HG02943 (cell line): ENCODE measurements around the gene RBMS3.

Source experiments
- ATAC-seq: cut with Tn5 transposase; IDR thresholded peaks from one replicate; pipeline ENCODE4 v1.9.1; 2021; ENCODE audit warnings: mild to moderate bottlenecking, low read depth, moderate library complexity; ENCODE audit not compliant: unreplicated experiment

Gene RBMS3

DNA sequence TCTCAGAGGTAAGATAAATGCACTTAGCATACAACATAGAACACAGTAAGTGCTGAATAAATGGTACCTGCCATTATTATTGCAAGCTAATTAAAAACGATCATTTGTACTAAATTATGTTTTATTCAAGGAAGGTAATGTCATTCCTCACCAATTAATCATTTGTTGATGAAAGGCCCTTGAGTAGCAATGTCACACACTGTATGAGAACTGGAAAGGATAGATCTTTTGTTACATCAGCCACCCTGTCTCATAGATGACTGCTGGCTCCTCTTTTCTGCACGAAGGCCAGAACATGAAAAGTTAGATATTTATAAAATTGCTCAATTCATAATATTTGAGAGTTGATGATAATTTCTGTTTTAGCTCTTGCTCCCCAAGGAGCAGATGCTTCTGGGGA is 415.4 kb downstream of the RBMS3 start:
- no peak for ATAC-seq

DNA sequence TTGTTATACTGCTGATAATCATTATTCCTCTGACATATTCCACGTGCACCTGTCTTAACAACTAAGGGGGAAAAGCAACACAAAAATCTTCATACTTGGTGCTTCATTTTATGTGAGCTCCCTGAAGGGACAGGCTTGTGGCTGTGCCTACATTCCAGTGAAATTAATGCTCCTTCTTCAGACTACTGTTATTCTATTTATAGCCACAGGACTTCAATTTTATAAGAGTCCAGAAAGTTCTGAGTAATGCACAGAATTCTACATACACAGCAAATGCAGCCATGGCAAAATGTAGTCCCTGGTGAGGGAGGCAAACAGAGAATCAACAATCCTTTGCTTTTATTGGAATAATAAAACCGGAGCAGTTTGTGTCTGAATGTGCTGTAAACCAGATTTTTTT is 417.1 kb downstream of the RBMS3 start:
- no peak for ATAC-seq

DNA sequence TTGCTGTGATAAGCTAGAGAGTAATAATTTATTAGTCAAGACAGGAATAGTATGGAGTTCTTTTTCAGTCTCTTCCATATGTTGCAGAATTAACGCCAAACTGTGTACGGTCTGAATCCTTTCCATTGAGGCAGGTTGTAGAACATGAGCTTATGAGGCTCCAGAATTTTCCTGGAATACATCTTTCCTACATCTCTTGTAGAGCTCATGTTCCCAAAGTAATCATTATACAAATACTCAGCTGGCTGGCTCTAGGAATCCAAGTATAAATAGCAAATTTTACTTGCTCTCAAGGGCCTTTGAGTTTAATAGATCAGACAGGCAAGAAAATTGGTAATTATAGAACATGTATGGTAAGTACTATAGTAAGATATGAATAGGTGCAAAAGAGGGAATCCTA is 419.4 kb downstream of the RBMS3 start:
- ATAC-seq: no peak

DNA sequence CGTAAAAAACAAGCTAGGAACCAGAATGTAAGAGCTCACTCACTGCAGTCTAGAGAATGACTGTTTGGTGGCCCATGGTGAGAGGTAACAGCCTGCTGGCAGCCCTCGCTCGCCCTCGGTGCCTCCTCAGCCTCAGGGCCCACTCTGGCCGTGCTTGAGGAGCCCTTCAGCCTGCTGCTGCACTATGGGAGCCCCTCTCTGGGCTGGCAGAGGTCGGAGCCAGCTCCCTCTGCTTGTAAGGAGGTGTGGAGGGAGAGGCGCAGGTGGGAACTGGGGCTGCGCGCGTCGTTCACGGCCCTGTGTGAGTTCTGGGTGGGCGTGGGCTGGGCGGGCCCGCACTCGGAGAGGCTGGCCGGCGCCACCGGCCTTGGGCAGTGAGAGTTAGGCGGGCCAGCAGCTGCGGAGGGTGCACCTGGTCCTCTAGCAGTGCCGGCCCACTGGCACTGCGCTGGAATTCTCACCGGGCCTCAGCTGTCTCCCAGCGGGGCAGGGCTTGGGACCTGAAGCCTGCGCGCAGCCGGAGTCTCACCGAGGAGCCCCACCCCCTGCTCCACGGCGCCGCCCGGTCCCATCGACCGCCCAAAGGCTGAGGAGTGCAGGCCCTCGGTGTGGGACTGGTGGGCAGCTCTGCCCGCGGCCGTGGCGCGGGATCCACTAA is 420.6 kb downstream of the RBMS3 start:
- no peak for ATAC-seq

DNA sequence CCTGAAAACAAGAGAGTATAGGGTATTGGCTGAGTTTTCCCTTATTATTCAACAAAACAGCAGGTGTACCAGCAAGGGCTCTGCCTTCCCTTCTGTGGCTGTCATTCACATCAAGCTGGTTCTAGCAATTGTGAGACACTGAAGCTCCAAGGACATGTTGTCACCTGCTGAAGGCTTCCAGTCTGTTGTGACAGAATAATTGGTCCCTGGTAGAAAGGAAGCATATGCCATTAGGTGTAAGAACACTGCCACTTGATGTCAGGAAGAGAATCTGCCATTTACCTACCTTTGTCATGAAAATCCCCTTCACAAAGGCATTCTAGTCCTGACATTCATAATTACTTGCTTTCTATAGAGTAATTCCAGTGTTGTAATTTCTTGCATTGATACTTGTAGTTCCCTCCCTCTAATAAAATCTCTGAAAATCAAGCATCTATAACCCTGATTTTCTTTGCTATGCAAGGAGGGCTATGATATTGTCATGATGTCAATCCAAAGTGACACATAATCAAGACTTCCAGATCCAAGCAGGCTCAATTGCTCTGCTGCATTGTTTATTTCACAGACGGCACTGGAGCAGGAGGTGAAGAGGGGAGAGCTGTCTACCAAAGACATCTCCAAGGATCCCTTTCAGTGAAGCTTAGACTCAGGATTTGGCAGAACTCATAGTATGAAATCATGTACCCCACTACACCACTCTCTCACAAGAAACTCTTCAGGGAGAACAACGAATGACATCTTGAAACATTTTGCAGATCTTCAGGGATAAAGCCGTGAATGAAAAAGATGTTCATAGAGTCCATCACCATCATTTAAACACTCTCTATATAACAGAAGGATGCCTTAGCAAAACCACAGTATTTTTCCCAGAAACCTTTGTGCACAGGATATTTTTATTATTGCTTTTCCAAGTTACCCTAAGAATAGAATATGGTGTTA is 425.3 kb downstream of the RBMS3 start:
- ATAC-seq: no peak

DNA sequence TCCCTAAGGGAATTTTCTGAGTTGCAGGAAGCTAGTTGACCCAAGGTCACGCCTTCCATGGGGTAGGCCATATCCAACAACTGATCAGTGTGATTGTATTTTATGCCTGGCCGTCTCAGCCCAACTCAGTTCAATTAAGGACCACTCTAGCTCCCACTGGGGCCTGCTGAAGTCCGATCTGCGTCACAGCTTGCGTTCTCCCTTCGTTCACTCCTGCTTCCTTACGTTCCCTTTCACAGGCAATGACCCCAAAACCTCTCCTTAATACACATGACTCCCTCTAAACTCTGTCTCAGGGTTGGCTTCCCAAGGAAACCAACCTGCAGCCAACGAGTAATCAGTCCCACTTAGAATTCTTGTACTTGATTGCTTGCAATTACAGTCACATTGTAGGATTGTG is 428.0 kb downstream of the RBMS3 start:
- no peak for ATAC-seq

DNA sequence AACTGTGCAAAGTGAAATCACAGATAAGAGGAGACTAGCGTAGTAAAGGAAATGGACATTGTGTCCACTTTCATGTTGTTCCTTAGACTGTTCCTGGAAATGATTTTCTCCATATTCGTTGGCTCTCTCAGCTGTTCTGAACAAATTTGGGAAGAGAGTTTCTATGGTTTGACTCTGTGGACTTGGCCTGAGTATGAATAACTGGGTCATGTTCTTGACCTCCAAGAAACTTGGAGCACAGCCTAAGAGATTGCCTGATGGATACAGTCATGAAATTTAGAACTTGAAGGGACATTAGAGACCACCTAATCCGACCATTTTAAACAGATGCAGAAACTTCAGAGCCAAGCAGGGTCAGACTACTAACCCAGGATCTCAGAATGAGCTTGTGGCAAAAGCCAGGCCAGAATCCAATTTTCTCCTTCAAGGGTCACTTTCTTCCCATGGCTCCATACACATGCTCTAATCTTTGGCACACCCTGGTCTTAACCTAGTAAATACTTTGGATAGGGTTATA is 430.4 kb downstream of the RBMS3 start:
- ATAC-seq: no peak

DNA sequence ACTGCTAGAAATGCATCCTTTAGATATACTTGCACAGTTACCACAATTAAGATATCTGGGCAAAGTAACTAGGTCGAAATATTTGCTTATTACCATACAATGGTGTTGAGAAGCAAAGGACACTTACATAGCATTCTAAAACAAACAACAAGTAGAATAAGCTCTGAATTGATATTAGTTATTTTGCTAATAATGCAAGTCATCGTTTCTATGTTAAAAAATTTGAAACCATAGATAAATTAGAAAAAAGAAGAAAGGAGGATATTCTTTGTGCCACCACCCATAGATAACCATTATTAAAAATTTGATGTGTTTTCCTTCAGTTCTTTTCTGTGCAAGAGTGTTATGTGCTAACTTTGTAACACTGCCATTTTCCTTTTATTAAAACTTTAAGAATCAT is 435.3 kb downstream of the RBMS3 start:
- no peak for ATAC-seq

DNA sequence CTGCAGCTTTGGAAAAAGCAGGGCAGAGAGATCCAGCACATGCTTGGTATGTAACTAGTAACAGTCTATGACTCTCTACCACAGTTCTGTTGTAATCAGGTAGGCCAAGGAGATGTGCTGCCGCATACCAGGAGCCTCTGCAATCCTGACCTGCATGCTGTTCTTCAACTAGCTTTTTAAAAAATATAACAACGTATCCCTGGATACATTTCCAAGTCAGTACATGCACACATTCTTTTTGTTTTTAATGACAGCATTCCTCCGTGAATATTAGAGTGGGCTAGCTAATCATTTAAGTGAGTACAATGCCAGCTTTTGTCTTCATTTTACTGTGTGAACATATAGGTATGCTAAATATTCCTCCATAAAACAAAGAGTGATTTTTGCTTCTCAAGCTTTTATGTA is 437.8 kb downstream of the RBMS3 start:
- no peak for ATAC-seq

DNA sequence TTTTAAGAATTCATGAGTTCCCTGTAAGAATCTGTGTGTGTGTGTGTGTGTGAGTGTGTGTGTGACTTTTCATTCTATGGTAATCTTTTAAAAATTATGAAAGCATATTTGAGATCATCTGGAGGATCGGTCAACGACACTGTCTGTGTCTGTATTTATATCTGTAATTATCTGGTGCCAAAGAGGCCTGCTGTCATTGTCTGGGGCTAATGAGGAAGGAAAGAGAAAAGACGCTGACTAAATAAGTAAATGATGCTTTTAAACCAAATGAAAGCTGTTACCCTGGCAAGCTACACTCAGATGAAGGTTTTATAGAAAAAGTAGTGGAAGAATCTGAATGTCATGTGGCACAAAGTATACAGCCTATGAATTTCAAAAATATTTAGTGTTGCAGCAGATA is 439.8 kb downstream of the RBMS3 start:
- ATAC-seq: no peak

DNA sequence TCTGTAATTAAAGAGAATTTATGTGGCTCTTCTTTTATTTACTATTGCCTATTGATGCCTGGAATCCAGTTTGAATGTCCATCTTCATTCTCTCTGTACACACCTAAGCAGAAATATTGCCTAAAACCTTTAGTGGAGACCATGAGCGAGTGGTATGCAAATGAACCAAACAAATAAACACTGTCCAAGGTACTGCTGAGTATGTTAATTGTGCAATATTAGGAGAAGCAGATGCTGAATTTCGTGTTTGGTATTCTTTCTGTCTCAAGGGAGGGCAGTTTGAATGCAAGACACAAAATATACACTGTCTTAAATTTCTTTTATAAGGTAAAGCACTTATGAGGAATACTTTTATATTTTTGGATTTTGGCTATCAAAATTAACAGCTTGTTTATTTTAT is 440.9 kb downstream of the RBMS3 start:
- no peak for ATAC-seq

DNA sequence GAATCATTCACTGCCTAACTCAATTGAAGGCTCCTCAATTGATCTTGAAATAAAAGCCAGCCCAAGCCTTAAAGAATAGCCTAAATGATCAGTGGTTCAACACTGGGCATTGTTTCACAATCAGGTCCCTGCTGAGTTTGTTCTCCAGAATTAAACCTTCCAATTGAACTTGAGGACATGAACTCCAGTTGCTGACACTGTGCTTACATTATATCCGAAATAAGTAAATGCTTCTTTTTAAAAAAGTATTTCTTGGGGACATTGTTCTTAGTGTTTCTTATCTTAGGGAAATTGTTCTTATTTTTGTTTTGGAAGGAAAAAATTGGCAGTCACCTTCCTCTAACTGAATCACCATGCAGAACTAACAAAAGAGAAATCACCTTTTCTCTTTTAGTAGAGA is 450.2 kb downstream of the RBMS3 start:
- no peak for ATAC-seq

DNA sequence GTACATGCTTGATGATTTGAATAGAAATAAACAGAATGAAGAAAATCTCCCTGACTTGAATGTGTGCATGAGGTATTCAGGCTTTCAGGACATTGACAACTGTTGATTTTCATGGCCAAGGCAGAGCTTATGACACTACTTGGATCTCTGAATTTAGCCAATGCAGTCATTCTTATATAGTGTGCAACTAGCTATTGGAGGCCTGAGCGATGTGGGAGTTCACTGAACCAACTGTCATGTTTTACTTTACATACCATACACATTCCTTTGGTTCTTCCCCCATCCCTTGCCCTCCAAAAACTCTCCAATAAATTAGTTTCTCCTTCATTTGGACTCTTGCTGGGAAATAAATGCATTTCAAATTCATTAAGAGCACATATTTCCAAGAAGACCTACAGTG is 460.4 kb downstream of the RBMS3 start:
- ATAC-seq: no peak

DNA sequence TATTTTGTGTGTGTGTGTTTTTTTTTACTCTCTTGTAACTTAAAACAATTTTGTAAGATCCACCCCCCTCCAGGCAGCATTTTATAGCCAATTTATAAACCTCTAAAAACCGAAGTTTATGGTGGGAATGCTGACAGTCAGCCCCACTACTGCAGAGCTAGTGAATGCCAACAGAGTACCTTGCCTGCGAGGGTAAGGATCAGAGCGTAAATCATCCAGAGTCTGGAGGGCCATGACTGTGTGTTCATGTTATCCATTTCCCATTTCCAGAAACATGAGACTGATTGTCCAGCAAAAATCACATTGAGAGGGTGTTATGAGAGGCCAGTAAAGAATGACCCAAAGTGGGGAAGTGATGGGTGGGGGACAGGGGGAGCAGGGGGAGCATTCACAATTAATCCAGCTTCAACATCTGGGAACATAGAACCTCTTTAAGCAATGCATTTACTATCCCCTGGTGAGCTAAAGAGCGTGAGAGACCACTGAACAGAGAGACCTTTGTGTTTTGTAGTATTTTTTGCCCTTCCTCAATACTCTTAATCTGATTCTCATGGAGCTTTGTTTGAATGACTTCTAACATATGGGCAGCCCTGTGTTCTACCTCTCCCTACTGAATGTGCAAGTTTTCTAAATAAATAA is 464.5 kb downstream of the RBMS3 start:
- ATAC-seq: no peak

DNA sequence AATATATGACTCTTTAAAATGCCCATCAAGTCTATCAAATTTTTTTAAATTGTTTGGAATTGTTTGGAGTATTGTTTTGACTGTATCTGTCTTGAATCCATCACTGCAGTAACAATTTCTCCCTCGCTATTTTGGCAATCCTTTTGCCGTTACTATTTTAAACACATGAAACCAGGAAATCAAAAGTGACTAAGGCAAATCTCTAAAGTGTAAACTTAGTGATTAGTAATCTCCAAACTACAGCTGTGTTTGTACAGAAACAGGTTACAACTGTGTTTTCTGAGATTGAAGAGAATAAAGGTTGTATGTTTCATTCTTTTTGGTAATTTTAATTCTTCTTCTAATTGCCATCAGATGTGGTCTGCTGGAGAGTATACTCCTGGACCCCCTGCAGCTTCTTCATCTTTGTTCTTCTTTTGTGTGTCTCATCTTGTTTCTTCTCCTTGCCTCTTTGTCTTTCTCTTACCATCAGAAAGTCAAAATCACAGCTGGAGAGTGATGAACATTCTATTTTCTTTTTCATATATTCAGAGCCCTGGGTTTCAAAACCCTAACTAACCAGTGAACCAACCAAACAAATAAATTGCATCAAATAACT is 465.4 kb downstream of the RBMS3 start:
- ATAC-seq: no peak

DNA sequence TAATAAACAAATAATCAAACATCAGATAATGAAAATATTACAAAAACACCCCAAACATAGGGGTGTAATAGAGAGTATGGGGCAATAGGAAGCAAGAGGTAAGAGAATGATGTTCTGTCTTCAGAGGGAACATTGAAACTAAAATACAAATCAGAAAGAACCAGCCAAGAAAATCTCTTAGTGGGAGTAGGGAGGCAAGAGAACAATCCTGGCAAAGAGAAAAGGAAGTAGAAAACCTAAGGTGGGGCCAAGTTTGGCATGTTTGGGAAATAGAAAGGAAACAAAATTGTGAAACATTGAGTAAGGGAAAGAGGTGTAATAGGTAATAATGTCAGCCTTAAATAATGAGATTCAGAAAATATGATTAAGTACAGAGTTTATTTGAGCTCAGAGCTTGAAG is 467.1 kb downstream of the RBMS3 start:
- no peak for ATAC-seq

DNA sequence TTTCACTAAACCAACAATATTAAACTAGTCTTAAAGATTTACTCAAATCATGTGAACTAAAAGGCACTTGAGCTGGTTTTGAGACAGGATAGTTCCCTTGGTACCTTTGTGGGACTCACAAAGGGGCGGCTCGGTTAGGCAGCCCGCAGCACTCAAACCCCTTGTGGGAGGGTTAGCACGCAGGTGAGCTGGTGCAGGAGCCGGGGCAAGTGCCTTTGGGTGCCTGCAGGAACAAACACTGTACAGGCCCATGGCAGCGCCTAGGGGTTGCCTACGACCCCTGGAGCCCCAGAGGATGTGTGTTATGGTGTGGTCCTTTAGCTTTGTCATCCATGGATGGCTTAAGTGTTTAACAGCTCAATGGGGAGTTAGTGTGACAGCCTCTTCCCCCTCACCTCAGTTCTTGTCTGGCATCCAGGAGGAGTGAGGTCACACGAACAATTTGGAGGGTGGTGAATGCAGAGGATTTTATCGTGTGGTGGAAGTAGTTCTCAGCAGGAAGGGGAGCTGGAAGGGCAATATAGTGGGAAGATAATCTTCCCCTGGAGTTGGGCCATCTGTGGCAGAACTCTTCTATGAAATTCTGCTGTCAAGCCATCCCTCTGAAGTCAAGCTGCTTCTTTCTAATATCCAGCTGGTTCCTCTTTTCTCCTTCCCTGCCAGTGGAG is 470.9 kb downstream of the RBMS3 start:
- no peak for ATAC-seq

DNA sequence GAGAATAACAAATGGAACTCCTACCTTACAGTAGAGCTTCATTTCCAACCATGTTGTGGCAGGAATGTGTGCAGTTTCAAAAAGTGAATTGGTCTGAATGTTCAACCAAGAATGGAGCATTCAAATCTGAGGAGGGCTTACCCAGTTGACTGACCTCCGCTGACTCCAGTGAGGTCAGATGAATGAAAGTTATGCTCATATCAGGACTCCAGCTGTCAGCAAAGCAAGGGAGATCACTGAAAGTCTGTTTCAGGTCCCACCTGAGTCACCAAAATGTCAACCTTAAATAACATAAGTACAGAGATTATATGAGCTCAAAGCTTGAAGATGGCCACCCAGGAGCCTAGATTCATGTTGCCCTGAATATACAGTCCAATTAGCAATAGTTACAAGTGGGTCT is 473.5 kb downstream of the RBMS3 start:
- ATAC-seq: no peak

DNA sequence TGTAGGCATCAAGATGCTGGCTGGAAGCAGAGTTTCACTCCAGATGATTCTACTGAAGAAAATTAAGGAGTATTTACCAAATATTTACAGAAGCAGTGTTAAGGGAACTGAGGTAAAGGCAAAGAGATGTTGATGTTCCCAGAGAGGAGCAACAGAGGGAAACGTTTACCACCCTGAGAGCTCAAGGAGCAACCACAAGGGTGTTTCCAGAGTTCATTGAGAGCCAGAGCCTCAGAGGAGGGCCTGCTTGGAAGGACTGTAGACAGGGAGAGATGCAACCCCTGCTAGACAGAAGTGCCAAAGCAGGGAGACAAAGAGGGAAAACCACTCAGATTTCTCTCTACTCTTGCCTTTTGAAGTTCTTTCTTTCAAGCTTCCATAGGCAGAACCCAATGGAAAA is 474.5 kb downstream of the RBMS3 start:
- no peak for ATAC-seq

DNA sequence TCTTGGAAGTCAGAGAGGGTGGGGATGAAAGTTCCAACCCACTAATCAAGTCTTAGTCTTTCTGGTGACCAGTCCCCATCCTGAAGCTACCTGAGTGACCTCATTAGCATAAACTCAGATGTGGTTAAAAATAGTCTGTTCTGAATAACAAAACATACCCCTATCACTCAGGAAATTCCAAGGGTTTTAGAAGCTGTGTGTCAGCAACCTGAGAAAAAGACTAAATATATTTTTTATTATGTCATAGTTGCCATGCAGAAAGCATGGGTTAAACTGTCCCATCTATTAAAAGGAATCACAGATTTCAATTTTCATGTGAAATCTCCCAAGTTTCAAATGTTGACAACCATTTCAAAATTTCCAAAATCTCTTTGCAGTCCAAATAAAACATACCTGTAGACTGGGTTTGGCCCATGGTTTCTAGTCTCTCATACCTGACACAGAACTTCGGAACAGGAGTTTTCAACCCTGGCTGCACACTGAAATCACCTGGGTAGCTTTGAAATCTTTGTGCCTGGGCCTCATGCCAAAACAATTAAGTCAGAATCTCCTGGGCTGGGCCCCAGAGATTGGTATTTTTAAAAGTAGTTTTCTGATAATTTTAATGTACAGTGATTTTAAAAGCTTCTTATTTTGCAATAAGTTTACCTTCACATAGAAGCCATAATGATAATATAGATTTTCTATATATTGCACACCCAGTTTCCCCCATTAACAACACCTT is 476.3 kb downstream of the RBMS3 start:
- ATAC-seq: no peak
